Trophoblast cell (in vitro differentiated cells and primary cell): ENCODE data around the gene ARHGAP6.
"Not testable (repeated sequence)": the region's sequence is repeated elsewhere in the genome, so short reads cannot be mapped to it uniquely, and the experiment has no call there.

ENCODE experiments used
- DNase-seq, 2 donors: peaks; one replicate each; pipeline ENCODE4 v3.0.0-alpha.2; 2016
- H2AFZ ChIP-seq: 2 replicates; pipeline ENCODE4 v1.6.1; 2013; ENCODE audit warnings: low read length, moderate library complexity, mild to moderate bottlenecking; ENCODE audit not compliant: insufficient read depth, poor library complexity
- H2AK5ac ChIP-seq: 2 replicates; pipeline ENCODE4 v1.6.1; 2013; ENCODE audit warnings: mild to moderate bottlenecking, low read length
- H2BK120ac ChIP-seq: 2 replicates; pipeline ENCODE4 v1.6.1; 2013; ENCODE audit warnings: low read length, mild to moderate bottlenecking, moderate library complexity; ENCODE audit not compliant: insufficient read depth, poor library complexity
- H2BK12ac ChIP-seq: 2 replicates; pipeline ENCODE4 v1.6.1; 2013; ENCODE audit warnings: mild to moderate bottlenecking, low read length, moderate library complexity
- H2BK5ac ChIP-seq: 2 replicates; pipeline ENCODE4 v1.6.1; 2013; ENCODE audit warnings: low read length, low read depth, moderate library complexity, mild to moderate bottlenecking; ENCODE audit not compliant: poor library complexity
- H3K14ac ChIP-seq: 2 replicates; pipeline ENCODE4 v1.6.1; 2013; ENCODE audit warnings: mild to moderate bottlenecking, low read length
- H3K18ac ChIP-seq: 2 replicates; pipeline ENCODE4 v1.6.1; 2013; ENCODE audit warnings: mild to moderate bottlenecking, low read length
- H3K23ac ChIP-seq: 2 replicates; pipeline ENCODE4 v1.6.1; 2013; ENCODE audit warnings: low read length
- H3K27ac ChIP-seq: 2 replicates; pipeline ENCODE4 v1.5.1; 2013; ENCODE audit warnings: low read depth, mild to moderate bottlenecking, inconsistent platforms, low read length, moderate library complexity
- H3K27me3 ChIP-seq: 2 replicates; pipeline ENCODE4 v1.6.1; 2013; ENCODE audit warnings: inconsistent platforms, mild to moderate bottlenecking, low read length, moderate library complexity; ENCODE audit not compliant: insufficient read depth
- H3K36me3 ChIP-seq, 2 experiments: 1 replicate in 1 of 2; 2 replicates in 1 of 2; pipeline ENCODE4 v1.6.1; 2013; ENCODE audit warnings: low read length in 2 of 2, mild to moderate bottlenecking in 2 of 2, moderate library complexity in 1 of 2; ENCODE audit not compliant: insufficient read depth in 2 of 2, control insufficient read depth in 1 of 2
- H3K4ac ChIP-seq: 2 replicates; pipeline ENCODE4 v1.6.1; 2013; ENCODE audit warnings: low read depth, mild to moderate bottlenecking, low read length, moderate library complexity
- H3K4me1 ChIP-seq, 2 experiments: 1 replicate in 1 of 2; 2 replicates in 1 of 2; pipeline ENCODE4 v1.6.1; 2013; ENCODE audit warnings: low read length in 2 of 2, mild to moderate bottlenecking in 2 of 2, moderate library complexity in 1 of 2; ENCODE audit not compliant: insufficient read depth in 2 of 2, control insufficient read depth in 1 of 2
- H3K4me2 ChIP-seq: 2 replicates; pipeline ENCODE4 v1.6.1; 2013; ENCODE audit warnings: inconsistent platforms, mild to moderate bottlenecking, low read length, moderate library complexity
- H3K4me3 ChIP-seq: 2 replicates; pipeline ENCODE4 v1.5.1; 2013; ENCODE audit warnings: mild to moderate bottlenecking, low read depth, low read length, inconsistent platforms
- H3K79me1 ChIP-seq: one replicate; pipeline ENCODE4 v1.6.1; 2013; ENCODE audit warnings: low read length
- H3K79me2 ChIP-seq: 2 replicates; pipeline ENCODE4 v1.6.1; 2013; ENCODE audit warnings: low read length, mild to moderate bottlenecking; ENCODE audit not compliant: control insufficient read depth, insufficient read depth, poor library complexity
- H3K9ac ChIP-seq: 2 replicates; pipeline ENCODE4 v1.6.1; 2013; ENCODE audit warnings: mild to moderate bottlenecking, low read length
- H3K9me3 ChIP-seq: 2 replicates; pipeline ENCODE4 v1.6.1; 2013; ENCODE audit warnings: low read depth, mild to moderate bottlenecking, control low read depth, inconsistent platforms, low read length; ENCODE audit not compliant: insufficient read depth
- H4K12ac ChIP-seq: 2 replicates; pipeline ENCODE4 v1.6.1; 2013; ENCODE audit warnings: low read depth, mild to moderate bottlenecking, low read length, moderate library complexity
- H4K8ac ChIP-seq: 2 replicates; pipeline ENCODE4 v1.6.1; 2013; ENCODE audit warnings: low read depth, mild to moderate bottlenecking, low read length, moderate library complexity
- H4K91ac ChIP-seq: one replicate; pipeline ENCODE4 v1.6.1; 2013; ENCODE audit warnings: low read depth, mild to moderate bottlenecking, low read length, moderate library complexity
- WGBS: extraction: QIAGEN DNeasy Blood & Tissue Kit; methylation state at CpG from one replicate; pipeline ENCODE4 v1.1.7; 2013; ENCODE audit warnings: missing lambda C conversion rate; ENCODE audit not compliant: insufficient read length, insufficient coverage; ENCODE audit errors: extremely low coverage; 5-methylcytosine and 5-hydroxymethylcytosine counted together

ARHGAP6 gene

DNA sequence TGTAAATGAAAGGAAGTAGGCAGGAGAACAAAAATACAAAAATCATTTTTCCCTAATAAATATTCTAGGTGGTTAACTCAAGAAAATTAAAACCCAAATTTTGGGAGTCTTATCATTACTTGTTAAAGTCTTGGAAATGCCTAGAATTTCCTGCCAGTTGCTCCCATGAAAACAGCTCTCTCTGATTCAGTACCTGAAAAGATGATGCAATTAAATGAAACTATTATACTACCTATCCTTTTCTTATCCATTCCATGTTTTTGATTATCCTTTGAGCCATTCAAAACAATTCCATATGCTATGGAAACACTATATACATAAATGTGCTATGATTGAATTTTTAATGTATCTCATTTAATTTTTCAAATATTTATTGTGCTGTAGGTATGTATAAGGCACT lies 423.0 kb downstream of the ARHGAP6 start:
- Histone ChIP-seq H3K9me3 (no peaks in the 10 kb centered on the region), H4K91ac (no peak overlapping the region), H3K79me1 (peaks cover 6% of the 10 kb centered on the region), H2BK120ac (no peak overlapping the region), H3K4me2 (no peak overlapping the region), H4K12ac (no peak overlapping the region), H3K4me3 (no peak overlapping the region), H3K4me1 (peaks cover 0 to 4% of the 10 kb centered on the region in 2 experiments), H3K14ac (no peak overlapping the region), H3K18ac (no peak overlapping the region), H2BK12ac (no peak overlapping the region), H2AFZ (no peak overlapping the region), H3K79me2 (no peaks in the 10 kb centered on the region), H4K8ac (no peak overlapping the region), H3K23ac (no peak overlapping the region), H3K27ac (no peak overlapping the region), H3K4ac (no peak overlapping the region), H2AK5ac (no peak overlapping the region), H3K36me3 (no peaks in the 10 kb centered on the region), H3K27me3 (no peaks in the 10 kb centered on the region), H3K9ac (no peak overlapping the region), H2BK5ac (no peak overlapping the region)
- no peak for DNase-seq

DNA sequence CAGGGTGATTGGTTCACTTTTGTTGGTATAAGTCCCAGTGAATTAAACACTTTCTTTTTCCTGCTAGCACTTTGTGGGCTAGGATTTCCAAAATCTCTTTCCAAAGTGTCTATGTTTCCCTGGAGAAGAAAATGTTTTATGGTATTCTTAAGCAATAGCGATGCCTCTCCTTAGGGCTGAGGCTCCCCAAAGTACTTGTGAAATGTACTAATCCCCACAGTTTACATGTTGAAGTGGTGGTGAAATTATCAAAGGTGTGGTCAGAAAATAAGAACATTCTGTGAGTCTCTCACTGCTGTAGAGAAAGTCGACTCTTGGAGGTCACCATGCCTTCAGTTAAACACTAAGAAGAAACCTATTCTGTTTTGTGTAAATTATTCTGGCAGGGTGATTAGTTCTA lies 424.0 kb downstream of the ARHGAP6 start:
- Histone ChIP-seq H2AFZ (no peak overlapping the region), H4K12ac (no peak overlapping the region), H2BK120ac (no peak overlapping the region), H3K14ac (no peak overlapping the region), H2BK12ac (no peak overlapping the region), H3K18ac (no peak overlapping the region), H3K27ac (no peak overlapping the region), H3K4me3 (no peak overlapping the region), H3K4me2 (no peak overlapping the region), H3K27me3 (no peaks in the 10 kb centered on the region), H3K36me3 (no peaks in the 10 kb centered on the region), H3K9me3 (no peaks in the 10 kb centered on the region), H3K4me1 (peaks cover 0 to 4% of the 10 kb centered on the region in 2 experiments), H3K79me2 (no peaks in the 10 kb centered on the region), H4K8ac (no peak overlapping the region), H4K91ac (no peak overlapping the region), H3K4ac (no peak overlapping the region), H3K9ac (no peak overlapping the region), H3K79me1 (peaks cover 6% of the 10 kb centered on the region), H2AK5ac (no peak overlapping the region), H2BK5ac (no peak overlapping the region), H3K23ac (no peak overlapping the region)
- WGBS, result no CpG with 5 or more reads among the region's 2 CpGs
- no peak for DNase-seq

DNA sequence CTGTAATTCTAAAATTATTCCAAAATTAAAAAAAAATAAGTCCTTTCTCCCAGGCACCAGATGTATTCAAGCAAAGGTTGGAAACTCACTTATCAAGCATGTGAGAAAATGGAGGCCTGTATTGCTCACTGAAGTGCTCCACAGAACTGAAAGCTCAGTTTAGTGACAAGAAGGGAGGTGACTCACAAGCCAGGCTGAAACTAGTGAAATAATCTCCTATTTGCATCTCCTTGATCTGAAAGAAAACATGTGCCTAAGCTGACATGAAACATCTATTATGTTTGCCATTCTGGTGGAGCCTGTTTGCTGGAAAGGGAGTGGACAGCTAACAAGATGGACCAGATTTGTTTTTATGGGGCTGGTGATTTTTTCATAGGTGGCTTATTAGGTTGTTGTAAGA lies 426.5 kb downstream of the ARHGAP6 start:
- no peak overlapping the region for H3K14ac ChIP-seq
- H2AFZ ChIP-seq, result no peak overlapping the region

DNA sequence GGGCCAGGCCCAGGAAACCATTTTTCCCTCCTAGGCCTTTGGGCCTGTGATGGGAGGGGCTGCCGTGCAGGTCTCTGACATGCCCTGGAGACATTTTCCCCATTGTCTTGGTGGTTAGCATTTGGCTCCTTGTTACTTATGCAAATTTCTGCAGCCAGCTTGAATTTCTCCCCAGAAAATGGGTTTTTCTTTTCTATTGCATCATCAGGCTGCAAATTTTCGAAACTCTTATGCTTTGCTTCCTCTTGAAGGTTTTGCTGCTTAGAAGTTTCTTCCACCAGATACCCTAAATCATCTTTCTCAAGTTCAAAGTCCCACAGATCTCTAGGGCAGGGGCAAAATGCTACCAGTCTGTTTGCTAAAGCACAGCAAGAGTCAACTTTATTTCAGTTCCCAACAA lies 430.3 kb downstream of the ARHGAP6 start:
- not testable (repeated sequence) for H3K14ac ChIP-seq
- WGBS, result no CpG with 5 or more reads among the region's 2 CpGs

More for the DNA sequence above, 426.5 kb downstream of the ARHGAP6 start:
- no peaks in the 10 kb centered on the region for H3K27me3 ChIP-seq
- DNase-seq, result peak; percentile 34 to 70
- no peak overlapping the region for H3K4ac ChIP-seq
- H3K18ac ChIP-seq, result no peak overlapping the region
- no peaks in the 10 kb centered on the region for H3K36me3 ChIP-seq
- no peak overlapping the region for H2AK5ac ChIP-seq
- H2BK5ac ChIP-seq, result no peak overlapping the region
- H3K23ac ChIP-seq, result no peak overlapping the region
- H4K12ac ChIP-seq, result no peak overlapping the region
- H3K4me2 ChIP-seq, result no peak overlapping the region
- no peak overlapping the region for H2BK120ac ChIP-seq
- no peaks in the 10 kb centered on the region for H3K9me3 ChIP-seq
- H3K79me2 ChIP-seq, result no peaks in the 10 kb centered on the region
- no peak overlapping the region for H3K4me3 ChIP-seq
- H3K4me1 ChIP-seq, result peaks cover 0 to 4% of the 10 kb centered on the region in 2 experiments
- H3K79me1 ChIP-seq, result peaks cover 6% of the 10 kb centered on the region
- H4K91ac ChIP-seq, result no peak overlapping the region
- H4K8ac ChIP-seq, result no peak overlapping the region
- H3K27ac ChIP-seq, result no peak overlapping the region
- H3K9ac ChIP-seq, result no peak overlapping the region
- H2BK12ac ChIP-seq, result no peak overlapping the region

More for the DNA sequence above, 430.3 kb downstream of the ARHGAP6 start:
- not testable (repeated sequence) for H4K8ac ChIP-seq, H3K23ac ChIP-seq, H3K18ac ChIP-seq, H2BK120ac ChIP-seq, H3K4me2 ChIP-seq, H3K36me3 ChIP-seq, H4K91ac ChIP-seq, H3K4ac ChIP-seq, H3K9ac ChIP-seq, H3K79me2 ChIP-seq, H3K4me1 ChIP-seq, H2BK12ac ChIP-seq, H3K27ac ChIP-seq, H3K4me3 ChIP-seq, H2BK5ac ChIP-seq, H3K79me1 ChIP-seq, H3K27me3 ChIP-seq, H3K9me3 ChIP-seq, H2AFZ ChIP-seq, H4K12ac ChIP-seq, DNase-seq, H2AK5ac ChIP-seq
